Prostate gland (tissue), 2 donors: ENCODE results near the gene TAF11L4.
"Not testable (repeated sequence)": the region's sequence is repeated elsewhere in the genome, so short reads cannot be mapped to it uniquely, and the experiment has no call there.

Experiments
- CTCF ChIP-seq, 4 experiments: fragments of 200-600 bp in 2 of 4; fragments of 450-650 bp in 2 of 4; sonication (generic) in 2 of 4; IDR thresholded peaks; 1 replicate in 3 of 4; 2 replicates in 1 of 4; pipeline ENCODE4 v1.5.1; 2016 to 2019; ENCODE audit warnings: antibody characterized with exemption in 4 of 4, mild to moderate bottlenecking in 2 of 4, moderate library complexity in 2 of 4
- POLR2A ChIP-seq: fragments of 450-650 bp; IDR thresholded peaks from one replicate; pipeline ENCODE4 v1.6.1; 2016; ENCODE audit warnings: antibody characterized with exemption, mild to moderate bottlenecking

- not testable (repeated sequence) for TF ChIP-seq CTCF (IDR thresholded peaks at IDR 0.05); POLR2A
Observed at GRCh38 chr5:17475064-17475463, 46.5 kb upstream of the TAF11L4 start.
